ENCODE measurements around the gene TYW3.

The TYW3 gene

GRCh38 chr1:74732960-74733603 lies at the start of gene TYW3, which contains the start of gene CRYZ:
TSS of gene TYW3 (plus strand) at chr1:74733152. CDS start at chr1:74733245, 93 bp downstream.
TSS of gene CRYZ (minus strand) at chr1:74733050. CDS start at chr1:74724821, 8,229 bp downstream.
- DNase-seq (ENCODE audit: low read depth in 2 of 2), result peak; percentile 89 to 92

GRCh38 chr1:74683656-74684055 lies 49.3 kb upstream of the TYW3 start:
- no peak for DNase-seq (ENCODE audit: low read depth in 2 of 2)

- no peak for DNase-seq (ENCODE audit: low read depth in 2 of 2)
Observed at GRCh38 chr1:74684301-74684700, 48.7 kb upstream of the TYW3 start.

GRCh38 chr1:74686928-74687327 lies 46.0 kb upstream of the TYW3 start:
- DNase-seq (ENCODE audit: low read depth in 2 of 2), result no peak

GRCh38 chr1:74689621-74690363 lies 43.2 kb upstream of the TYW3 start:
- DNase-seq (ENCODE audit: low read depth in 2 of 2), result peak; percentile 29 to 34

GRCh38 chr1:74690364-74690696 lies 42.6 kb upstream of the TYW3 start:
- DNase-seq (ENCODE audit: low read depth in 2 of 2), result no peak

- no peak for DNase-seq (ENCODE audit: low read depth in 2 of 2)
Observed at GRCh38 chr1:74690909-74691308, 42.0 kb upstream of the TYW3 start.

GRCh38 chr1:74693473-74693872 lies 39.5 kb upstream of the TYW3 start:
- no peak for DNase-seq (ENCODE audit: low read depth in 2 of 2)

- DNase-seq (ENCODE audit: low read depth in 2 of 2), result no peak
Observed at GRCh38 chr1:74697832-74698231, 35.1 kb upstream of the TYW3 start.

- no peak for DNase-seq (ENCODE audit: low read depth in 2 of 2)
Observed at GRCh38 chr1:74699331-74699730, 33.6 kb upstream of the TYW3 start.

GRCh38 chr1:74703386-74704182 lies 29.4 kb upstream of the TYW3 start:
- DNase-seq (ENCODE audit: low read depth in 2 of 2), result no peak

GRCh38 chr1:74712881-74713280 lies 20.1 kb upstream of the TYW3 start:
- DNase-seq (ENCODE audit: low read depth in 2 of 2), result no peak

GRCh38 chr1:74713849-74714248 lies 19.1 kb upstream of the TYW3 start:
- no peak for DNase-seq (ENCODE audit: low read depth in 2 of 2)

GRCh38 chr1:74714429-74715235 lies 18.3 kb upstream of the TYW3 start:
- peak in 1 of 2 experiments; percentile 7 for DNase-seq (ENCODE audit: low read depth in 2 of 2)

- DNase-seq (ENCODE audit: low read depth in 2 of 2), result no peak
Observed at GRCh38 chr1:74715236-74715502, 17.8 kb upstream of the TYW3 start.

GRCh38 chr1:74715806-74716205 lies 17.1 kb upstream of the TYW3 start:
- DNase-seq (ENCODE audit: low read depth in 2 of 2), result no peak

- DNase-seq (ENCODE audit: low read depth in 2 of 2), result no peak
Observed at GRCh38 chr1:74716822-74717221, 16.1 kb upstream of the TYW3 start.

- DNase-seq (ENCODE audit: low read depth in 2 of 2), result no peak
Observed at GRCh38 chr1:74717626-74718025, 15.3 kb upstream of the TYW3 start.

GRCh38 chr1:74726063-74726462 lies 6.9 kb upstream of the TYW3 start:
- no peak for DNase-seq (ENCODE audit: low read depth in 2 of 2)

- DNase-seq (ENCODE audit: low read depth in 2 of 2), result no peak
Observed at GRCh38 chr1:74728736-74729135, 4.2 kb upstream of the TYW3 start.

GRCh38 chr1:74729741-74730478 lies 3.0 kb upstream of the TYW3 start:
- DNase-seq (ENCODE audit: low read depth in 2 of 2), result peak; percentile 32 to 37

All from fibroblast of skin of left quadriceps (primary cell).